ENCODE measurements around the gene WHRN. TPM values are rescaled to one million over a fixed set of nuclear protein-coding genes. Genes with fewer than 3 reads are reported as not detected.

Gene WHRN
- total RNA-seq, 1 donor from 2014 or later, result 3.1 TPM

DNA sequence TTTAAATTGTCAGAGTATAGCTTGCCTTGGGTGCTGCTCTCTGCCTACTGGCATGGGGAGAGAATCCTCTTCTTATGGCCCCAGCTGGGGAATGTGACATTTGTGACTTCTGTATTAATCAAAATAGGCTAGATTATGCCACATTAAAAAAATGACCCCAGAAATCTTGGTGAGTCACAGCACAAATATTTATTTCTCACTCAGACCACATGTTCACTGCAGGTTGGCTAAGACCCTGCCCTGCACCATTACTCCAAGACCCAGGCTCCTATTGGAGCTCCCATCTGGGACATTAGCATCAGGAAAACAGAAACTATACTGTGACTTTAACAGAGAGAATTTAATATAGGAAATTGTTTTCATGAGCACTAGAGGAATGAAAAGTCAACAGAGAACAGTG is 16.6 kb upstream of the WHRN start:
- Histone ChIP-seq H3K4me1 (no peaks in the 10 kb centered on the region), H3K36me3 (no peaks in the 10 kb centered on the region), H3K27me3 (peaks cover 16% of the 10 kb centered on the region), H3K4me3 (no peak overlapping the region), H3K9me3 (no peaks in the 10 kb centered on the region), H3K27ac (no peak overlapping the region)
- no peak for ATAC-seq
- intact Hi-C loops (cut with DNase I), result no loop called here
- TF ChIP-seq, protein P1, sequence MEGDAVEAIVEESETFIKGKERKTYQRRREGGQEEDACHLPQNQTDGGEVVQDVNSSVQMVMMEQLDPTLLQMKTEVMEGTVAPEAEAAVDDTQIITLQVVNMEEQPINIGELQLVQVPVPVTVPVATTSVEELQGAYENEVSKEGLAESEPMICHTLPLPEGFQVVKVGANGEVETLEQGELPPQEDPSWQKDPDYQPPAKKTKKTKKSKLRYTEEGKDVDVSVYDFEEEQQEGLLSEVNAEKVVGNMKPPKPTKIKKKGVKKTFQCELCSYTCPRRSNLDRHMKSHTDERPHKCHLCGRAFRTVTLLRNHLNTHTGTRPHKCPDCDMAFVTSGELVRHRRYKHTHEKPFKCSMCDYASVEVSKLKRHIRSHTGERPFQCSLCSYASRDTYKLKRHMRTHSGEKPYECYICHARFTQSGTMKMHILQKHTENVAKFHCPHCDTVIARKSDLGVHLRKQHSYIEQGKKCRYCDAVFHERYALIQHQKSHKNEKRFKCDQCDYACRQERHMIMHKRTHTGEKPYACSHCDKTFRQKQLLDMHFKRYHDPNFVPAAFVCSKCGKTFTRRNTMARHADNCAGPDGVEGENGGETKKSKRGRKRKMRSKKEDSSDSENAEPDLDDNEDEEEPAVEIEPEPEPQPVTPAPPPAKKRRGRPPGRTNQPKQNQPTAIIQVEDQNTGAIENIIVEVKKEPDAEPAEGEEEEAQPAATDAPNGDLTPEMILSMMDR (IDR thresholded peaks at IDR 0.05), result no peak
- DNase-seq, result no peak

DNA sequence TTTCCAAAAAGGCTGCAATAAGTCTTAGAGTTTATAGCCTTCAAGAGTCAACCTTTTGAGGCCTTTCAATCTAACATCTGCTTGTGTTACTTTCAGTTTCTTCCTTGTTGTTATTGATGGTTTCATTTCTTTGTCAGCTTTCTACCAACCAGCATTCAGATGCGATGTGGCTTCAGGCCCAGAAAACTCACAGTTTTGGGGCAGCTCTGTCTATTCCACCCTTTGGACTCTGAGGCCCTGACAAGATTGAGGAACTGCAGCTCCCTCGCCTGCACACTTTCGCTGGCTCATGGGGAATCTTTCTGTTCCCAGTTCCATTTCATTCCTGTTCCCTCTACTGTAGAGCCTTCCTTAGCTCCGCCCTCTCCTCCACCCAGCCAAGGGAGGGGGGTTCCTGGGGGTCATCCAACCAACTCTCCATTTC is 13.3 kb upstream of the WHRN start:
- Histone ChIP-seq H3K4me3 (no peak overlapping the region), H3K27me3 (peaks cover 8% of the 10 kb centered on the region), H3K27ac (no peak overlapping the region), H3K4me1 (no peaks in the 10 kb centered on the region), H3K9me3 (no peaks in the 10 kb centered on the region), H3K36me3 (no peaks in the 10 kb centered on the region)
- ATAC-seq, result no peak
- intact Hi-C loops (cut with DNase I), result no loop called here
- no peak for DNase-seq
- TF ChIP-seq, protein P1 (IDR thresholded peaks at IDR 0.05), result no peak

DNA sequence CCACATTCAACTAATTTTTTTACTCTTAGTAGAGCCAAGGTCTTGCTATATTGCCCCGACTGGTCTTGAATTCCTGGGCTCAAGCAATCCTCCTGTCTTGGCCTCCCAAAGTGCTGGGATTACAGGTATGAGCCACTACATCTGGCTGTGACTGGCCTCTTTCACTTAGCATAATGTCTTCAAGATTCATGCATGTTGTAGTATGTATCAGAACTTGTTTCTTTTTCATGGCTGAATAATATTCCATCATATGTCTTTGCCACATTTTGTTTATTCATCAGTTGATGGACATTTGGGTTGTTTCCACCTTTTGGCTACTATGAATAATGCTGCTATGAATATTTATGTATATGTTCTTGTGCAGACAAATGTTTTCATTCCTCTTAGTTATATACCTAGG is 12.8 kb upstream of the WHRN start:
- H3K27ac ChIP-seq, result no peak overlapping the region
- peaks cover 6% of the 10 kb centered on the region for H3K27me3 ChIP-seq
- H3K9me3 ChIP-seq, result no peaks in the 10 kb centered on the region
- no peak overlapping the region for H3K4me3 ChIP-seq
- ATAC-seq (no peak), DNase-seq (no peak)
- TF ChIP-seq, protein P1 (IDR thresholded peaks at IDR 0.05), result no peak
- no peaks in the 10 kb centered on the region for H3K36me3 ChIP-seq
- H3K4me1 ChIP-seq, result no peaks in the 10 kb centered on the region
- intact Hi-C loops (cut with DNase I), result no loop called here

DNA sequence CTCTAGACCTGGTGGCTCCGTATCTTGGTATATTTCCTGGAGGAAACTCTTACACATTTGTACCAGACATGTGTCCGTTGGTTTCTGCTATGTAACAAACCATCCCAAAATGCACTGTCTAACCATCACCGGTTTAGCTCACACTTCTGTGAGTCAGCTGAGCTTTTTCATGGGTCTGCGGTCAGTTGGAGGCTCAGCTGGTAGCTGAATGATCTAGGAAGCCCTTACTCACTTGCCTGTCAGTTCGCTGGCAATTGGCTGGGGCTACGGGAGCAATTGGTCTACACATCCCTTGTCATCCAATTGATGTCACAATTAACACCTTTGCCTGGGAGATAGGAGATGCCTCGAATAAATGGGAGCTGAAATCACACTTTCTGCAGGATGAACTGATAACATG is 11.6 kb upstream of the WHRN start:
- no peak overlapping the region for H3K27ac ChIP-seq
- no peaks in the 10 kb centered on the region for H3K4me1 ChIP-seq
- H3K27me3 ChIP-seq, result peaks cover 6% of the 10 kb centered on the region
- H3K4me3 ChIP-seq, result no peak overlapping the region
- ATAC-seq, result no peak
- intact Hi-C loops (cut with DNase I), result no loop called here
- no peaks in the 10 kb centered on the region for H3K9me3 ChIP-seq
- TF ChIP-seq, protein P1 (IDR thresholded peaks at IDR 0.05), result no peak
- H3K36me3 ChIP-seq, result no peaks in the 10 kb centered on the region
- no peak for DNase-seq

DNA sequence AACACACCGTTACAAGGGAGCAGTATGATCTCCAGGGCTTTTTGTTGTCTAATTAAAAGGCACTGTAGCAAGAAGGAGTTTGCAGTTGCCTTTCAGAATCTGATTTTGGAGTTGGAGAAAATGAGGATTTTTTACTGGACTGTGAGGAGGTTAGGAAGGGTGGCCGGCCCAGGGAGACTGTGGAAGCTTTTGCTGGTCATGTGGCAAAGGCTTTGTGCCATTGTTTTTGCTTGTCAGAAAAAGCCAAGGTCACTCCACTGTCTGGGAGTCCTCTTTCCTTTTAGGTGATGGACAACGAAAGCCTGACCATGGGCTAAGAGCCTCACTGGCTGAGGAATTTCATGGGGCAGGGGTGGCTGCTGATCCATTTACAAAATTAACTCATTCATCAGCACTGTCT is 10.3 kb upstream of the WHRN start:
- Histone ChIP-seq H3K4me1 (no peaks in the 10 kb centered on the region), H3K27me3 (peaks cover 6% of the 10 kb centered on the region), H3K36me3 (no peaks in the 10 kb centered on the region), H3K9me3 (no peaks in the 10 kb centered on the region), H3K27ac (no peak overlapping the region), H3K4me3 (no peak overlapping the region)
- no peak for ATAC-seq
- DNase-seq, result no peak
- TF ChIP-seq, protein P1 (IDR thresholded peaks at IDR 0.05), result no peak
- intact Hi-C loops (cut with DNase I), result no loop called here

DNA sequence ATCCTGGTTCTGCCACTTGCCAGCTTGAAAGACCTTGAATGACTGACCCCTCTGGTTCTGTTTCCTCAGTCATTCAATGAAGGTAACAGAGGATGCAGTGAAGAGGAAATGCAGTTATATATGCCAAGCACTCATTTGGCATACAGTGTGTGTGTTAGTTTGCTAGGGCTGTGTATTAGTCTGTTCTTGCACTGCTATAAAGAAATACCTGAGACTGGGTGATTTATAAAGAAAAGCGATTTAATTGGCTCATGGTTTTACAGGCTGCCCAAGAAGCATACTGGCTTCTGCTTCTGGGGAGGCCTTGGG is 8.6 kb upstream of the WHRN start:
- Histone ChIP-seq H3K27ac (no peak overlapping the region), H3K9me3 (no peaks in the 10 kb centered on the region), H3K4me3 (no peak overlapping the region), H3K27me3 (peaks cover 6% of the 10 kb centered on the region), H3K36me3 (no peaks in the 10 kb centered on the region), H3K4me1 (no peaks in the 10 kb centered on the region)
- TF ChIP-seq, protein P1 (IDR thresholded peaks at IDR 0.05), result no peak
- intact Hi-C loops (cut with DNase I), result no loop called here
- DNase-seq (no peak), ATAC-seq (no peak)
